ENCODE measurements around the gene FAM237B.

GRCh38 chr7:90320418-90320800 lies 695 bp downstream of the FAM237B start:
- TF ChIP-seq, protein P1, sequence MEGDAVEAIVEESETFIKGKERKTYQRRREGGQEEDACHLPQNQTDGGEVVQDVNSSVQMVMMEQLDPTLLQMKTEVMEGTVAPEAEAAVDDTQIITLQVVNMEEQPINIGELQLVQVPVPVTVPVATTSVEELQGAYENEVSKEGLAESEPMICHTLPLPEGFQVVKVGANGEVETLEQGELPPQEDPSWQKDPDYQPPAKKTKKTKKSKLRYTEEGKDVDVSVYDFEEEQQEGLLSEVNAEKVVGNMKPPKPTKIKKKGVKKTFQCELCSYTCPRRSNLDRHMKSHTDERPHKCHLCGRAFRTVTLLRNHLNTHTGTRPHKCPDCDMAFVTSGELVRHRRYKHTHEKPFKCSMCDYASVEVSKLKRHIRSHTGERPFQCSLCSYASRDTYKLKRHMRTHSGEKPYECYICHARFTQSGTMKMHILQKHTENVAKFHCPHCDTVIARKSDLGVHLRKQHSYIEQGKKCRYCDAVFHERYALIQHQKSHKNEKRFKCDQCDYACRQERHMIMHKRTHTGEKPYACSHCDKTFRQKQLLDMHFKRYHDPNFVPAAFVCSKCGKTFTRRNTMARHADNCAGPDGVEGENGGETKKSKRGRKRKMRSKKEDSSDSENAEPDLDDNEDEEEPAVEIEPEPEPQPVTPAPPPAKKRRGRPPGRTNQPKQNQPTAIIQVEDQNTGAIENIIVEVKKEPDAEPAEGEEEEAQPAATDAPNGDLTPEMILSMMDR (IDR thresholded peaks at IDR 0.05): no peak
- no peak for TF ChIP-seq POLR2A (IDR thresholded peaks at IDR 0.05)

Measured in lower leg skin (tissue), 3 donors.